Fibroblast of lung (primary cell): ENCODE measurements around the gene CFAP97D1.

Experiments used
- CTCF ChIP-seq, 2 donors: IDR thresholded peaks in 1 of 2; conservative IDR thresholded peaks in 1 of 2; 1 replicate in 1 of 2; 2 replicates in 1 of 2; pipeline ENCODE4 v1.5.1; 2011 to 2012; ENCODE audit warnings: low read length in 2 of 2, control low read depth in 1 of 2, inconsistent platforms in 1 of 2, low read depth in 1 of 2, mild to moderate bottlenecking in 1 of 2
- EZH2 ChIP-seq: IDR thresholded peaks from 2 replicates; pipeline ENCODE4 v1.5.1; 2012; ENCODE audit warnings: low read length, control low read depth, mild to moderate bottlenecking; ENCODE audit errors: missing control alignments

GRCh38 chr17:43750153-43750552, 30.1 kb upstream of the CFAP97D1 start:
- TF ChIP-seq CTCF (conservative IDR thresholded peaks at IDR 0.05 in 1 of 2, IDR thresholded peaks at IDR 0.05 in 1 of 2; ENCODE audit: low read depth in 1 of 2, low read length in 2 of 2): no peak
- TF ChIP-seq EZH2: no peak
